Renal cortical epithelial cell (primary cell): ENCODE results near the gene ERAP2. TPM values are rescaled to one million over a fixed set of nuclear protein-coding genes. Genes with fewer than 3 reads are reported as not detected.
A peak's percentile ranks its signal among the peaks of the same experiment; 100 is the strongest.
"Not testable (repeated sequence)": the region's sequence is repeated elsewhere in the genome, so short reads cannot be mapped to it uniquely, and the experiment has no call there.

ENCODE experiments used
- DNase-seq: peaks from one replicate; pipeline ENCODE4 v3.0.0-alpha.2; 2011; ENCODE audit warnings: low read depth
- total RNA-seq: library from RNA; depleted of rRNA; stranded (reverse); fragments of >200 nt; gene quantifications from 2 replicates; pipeline ENCODE4 v1.2.3, GENCODE V29; 2014

Gene ERAP2
- total RNA-seq, 1 donor from 2014 or later = 6.4 TPM

DNA sequence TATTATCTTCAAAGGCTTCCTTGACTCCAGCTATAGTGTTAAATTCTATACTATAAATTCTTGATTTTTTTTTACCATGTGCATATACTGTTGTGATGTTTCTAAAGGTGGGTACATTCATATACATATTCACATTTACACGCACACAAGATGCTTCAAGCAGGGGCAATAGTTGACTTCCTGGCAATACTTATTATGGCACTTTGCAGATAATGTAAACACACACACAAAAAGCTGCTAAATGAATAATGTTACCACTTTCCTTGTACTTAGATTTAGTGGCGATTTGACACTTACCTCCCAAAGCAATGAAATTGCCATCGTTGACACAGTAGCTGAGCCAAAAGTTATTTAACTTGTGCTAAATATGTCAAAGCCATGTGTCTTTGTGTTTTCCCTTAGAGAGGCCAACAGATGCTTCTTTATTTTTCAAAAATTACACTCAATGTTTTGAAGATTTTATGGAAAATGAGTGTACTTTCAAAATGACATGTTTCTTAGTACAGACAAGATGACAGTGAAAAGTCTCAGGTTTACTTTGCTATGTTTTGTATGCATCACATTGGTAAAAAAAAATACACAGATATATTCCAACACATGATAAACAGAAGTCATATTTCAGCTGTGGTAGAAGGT, 12.2 kb upstream of the ERAP2 start:
- no peak for DNase-seq

DNA sequence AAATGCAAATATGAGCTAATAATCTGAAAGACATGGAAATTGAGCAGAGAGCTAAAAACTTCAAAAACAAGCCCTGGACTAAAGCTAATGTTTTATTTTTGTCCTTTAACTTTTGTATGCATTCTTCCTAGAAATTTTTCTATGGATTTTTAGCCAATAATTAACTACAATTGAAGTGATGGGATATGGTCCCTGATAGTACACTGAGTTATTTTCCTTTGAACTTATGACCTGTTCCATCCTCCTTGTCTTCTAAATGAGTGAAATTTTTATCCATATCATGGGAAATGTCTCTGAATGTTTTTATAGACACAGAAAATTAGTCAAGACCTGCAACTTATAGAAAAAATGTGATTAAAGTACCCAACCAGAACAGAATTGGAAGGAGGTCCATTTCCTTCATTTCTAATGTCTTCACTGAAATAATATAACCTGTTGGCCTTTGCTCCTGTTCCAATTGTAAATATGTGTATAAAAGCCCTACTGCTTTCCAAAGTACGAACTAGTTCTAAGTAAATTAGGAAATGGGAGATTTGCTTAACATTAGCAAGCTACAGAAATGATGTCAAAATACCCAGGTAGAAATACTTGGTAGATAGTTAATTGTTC, 11.3 kb upstream of the ERAP2 start:
- no peak for DNase-seq

DNA sequence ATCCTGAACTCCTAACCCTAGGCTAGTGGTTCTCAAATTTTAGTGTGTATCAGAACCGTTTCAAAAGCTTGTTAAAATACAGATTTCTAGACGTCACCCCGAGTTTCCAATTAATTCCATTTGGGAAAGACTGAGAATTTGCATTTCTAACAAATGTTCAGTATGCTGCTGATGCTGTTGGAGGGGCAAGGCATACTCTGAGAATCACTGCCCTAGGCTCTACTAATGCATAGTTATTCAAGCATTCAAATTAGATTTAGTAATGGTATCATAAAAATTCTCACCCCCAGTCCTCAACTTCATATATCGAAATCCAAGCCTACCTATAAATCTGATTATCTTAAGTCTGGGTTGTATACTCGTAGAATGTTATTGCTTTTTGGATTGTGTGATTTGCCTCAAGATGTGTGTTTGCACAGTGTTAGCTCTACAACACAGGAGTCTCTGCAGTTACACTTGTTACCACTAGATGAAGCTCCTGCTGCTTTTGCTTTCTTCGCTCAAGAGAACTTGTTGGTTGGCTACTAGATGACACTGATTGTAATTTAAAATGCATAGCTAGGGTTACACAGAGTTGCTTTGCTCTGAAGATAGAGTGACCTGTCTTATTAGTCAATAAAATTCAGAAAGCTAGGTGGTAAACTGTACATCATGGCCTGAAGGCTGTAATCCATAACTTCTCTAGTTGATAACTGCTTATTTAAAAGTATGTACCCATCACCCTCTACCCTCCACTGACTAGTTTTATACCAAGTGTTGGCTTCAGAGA, 7.5 kb upstream of the ERAP2 start:
- peak; percentile 82 for DNase-seq

DNA sequence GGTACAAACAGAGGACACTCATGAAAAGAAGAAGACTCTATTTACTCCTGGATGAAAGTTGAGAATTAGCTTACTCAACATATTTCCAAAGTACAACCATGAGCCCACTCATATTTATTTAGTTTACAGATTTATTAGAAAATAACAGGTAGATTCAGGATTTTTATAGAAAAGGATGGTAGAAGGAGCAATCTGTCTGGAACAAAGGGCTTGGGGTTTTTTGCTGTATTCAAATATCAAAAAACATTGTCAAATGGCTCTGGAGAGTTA, 7.0 kb upstream of the ERAP2 start:
- DNase-seq = no peak

DNA sequence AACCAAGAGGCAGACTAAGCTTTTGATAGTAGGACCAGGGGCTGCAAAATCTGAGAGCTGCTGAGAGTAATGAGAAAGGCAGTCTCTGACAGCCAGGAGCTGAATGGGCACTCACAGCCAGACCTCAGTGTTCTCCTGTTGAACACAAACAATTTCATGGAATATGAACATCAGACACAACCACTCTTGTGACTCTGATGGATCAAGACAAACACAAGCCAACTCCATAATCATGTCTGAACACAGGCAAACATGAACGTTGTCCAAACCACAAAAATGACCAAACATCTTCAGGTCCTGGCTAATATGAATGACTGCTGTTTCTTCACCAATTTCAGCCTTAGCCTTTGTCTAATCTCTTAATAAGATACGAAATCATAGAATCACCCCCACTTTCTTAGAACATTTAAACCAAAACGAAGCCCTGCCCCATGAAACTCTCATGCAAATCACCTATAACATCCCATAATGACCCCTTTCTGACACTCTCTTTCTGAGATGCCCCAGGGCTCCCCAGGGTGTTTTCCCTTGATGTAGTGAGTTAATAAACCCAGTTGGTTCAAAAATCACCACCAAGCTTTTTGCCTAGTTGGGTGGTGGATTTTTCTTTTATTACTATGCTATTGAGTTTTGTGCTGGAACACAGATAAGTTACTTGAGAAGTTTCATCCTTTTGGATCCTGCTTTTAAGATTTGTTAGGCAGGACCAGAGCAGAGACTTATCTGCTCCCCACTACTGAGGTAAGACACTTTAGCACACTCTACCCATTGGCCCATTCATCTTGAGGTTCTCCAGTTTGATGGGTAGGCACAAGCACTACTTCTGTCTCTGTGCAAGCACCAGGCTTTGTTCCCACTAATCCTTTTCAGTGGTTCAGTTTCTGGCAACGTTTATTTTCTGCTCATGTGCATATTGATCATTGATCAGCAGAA, 5.9 kb upstream of the ERAP2 start:
- no peak for DNase-seq

DNA sequence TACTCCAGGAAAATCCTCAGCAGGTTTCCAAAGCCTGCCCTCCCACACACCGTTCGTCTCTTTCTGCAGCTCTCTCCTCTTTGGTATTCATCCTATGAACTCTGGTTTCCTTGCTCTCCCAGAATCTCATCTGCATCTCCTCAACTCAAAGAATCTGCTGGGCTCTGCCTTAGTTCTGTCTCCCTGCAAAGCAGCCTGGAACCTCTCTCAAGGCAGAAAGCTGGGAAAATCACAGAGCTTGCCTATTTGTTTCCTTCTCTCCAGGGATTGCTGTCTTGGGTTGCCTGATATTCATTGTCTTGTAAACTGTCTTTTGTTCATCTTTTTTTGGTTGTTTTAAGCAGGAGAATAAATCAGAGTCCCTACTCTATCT, 5.3 kb upstream of the ERAP2 start:
- no peak for DNase-seq

DNA sequence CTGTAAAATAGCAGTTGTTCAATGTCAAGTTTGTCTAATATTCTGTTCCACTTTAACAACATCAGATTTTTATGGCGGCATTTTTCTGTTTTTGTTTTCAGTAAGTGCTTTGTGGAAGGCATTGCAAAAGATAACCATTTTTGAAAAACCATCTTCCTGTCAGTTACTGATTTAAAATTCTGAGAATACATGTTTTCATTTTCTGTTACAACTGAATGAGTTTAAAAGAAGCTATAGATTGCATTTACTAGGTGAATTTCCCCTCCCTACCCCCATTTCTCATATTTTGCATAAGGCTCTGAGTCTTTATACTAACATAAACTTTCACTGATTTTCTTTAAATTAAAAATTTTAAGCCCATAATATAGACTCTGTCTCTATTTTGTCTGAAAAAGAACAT, 4.6 kb upstream of the ERAP2 start:
- no peak for DNase-seq

DNA sequence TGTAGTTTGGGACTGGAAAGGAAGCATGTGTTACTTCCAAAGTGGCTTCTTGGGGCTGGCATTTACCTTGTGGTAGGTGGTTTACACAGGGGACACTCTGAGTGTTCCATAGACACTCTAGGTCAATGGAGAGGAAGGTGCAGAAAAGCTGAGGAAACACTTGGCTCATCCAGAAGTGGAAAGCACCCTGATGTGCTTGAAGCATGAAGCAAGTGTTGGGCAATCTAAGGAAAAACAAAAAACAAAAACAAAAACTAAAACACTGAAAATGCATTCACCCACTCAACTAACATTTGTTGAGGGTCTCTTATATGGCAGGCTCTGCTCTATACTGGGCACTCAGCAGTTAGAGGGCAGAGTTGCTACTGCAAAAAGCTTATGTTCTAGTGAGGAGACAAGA, 2.9 kb upstream of the ERAP2 start:
- DNase-seq = no peak

DNA sequence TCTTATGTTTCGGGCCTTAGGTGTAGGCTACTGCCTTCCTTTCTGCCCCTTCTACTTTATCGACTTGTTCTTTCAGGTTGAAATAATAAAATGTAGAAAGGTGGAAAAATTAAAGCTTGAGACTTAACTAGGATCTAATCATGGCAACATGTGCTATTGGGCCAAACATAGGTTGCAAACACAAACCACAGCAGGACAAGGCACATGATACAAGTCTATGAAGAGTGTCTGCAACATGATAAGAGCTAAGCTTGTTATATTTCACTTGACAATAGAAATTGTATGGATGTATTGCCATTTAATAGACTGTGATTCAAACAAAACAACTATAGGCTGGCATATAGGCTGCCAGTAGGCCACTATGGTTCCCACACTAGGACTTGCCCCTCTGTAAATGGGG, 1.7 kb upstream of the ERAP2 start:
- DNase-seq = no peak

DNA sequence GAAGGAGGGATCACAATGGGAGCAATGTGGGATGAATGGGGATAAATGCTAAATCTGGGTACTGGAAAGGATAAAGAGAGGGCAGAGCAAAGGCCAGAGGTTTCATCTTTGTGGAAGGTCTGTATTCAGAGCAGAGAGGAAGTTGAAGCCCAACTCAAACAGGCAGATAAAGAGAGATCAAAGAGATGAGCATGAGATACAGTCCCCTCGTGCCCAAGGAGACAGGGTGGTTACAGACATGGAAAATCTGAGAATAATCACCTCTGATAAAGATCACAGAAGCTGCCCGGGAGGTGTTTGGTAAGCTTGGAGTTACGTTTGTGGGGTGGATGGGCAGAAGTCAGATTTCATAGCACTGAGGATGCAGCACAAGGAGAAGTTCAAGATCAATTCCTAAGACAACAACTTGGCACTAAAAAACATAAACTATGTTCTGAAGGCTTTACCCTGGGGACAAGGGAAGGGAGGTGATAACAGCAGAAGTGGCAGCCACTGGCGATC, 459 bp upstream of the ERAP2 start:
- DNase-seq = no peak

DNA sequence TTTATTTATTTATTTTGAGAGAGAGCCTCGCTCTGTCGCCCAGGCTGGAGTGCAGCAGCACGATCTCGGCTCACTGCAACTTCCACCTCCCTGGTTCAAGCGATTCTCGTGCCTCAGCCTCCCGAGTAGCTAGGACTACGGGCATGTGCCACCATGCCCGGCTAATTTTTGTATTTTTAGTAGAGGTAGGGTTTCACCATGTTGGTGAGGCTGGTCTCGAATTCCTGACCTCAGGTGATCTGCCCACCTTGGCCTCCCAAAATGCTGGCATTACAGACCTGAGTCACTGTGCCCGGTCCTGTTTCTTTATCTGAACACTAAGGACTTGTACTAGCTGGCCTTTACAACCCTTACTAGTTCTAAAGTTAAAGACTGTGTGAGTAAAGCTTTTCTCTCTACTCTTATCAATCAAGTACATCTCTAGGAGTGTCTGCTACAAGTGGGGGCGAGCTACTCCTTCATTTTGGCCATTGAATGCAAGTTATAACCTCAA, 723 bp downstream of the ERAP2 start:
- not testable (repeated sequence) for DNase-seq

DNA sequence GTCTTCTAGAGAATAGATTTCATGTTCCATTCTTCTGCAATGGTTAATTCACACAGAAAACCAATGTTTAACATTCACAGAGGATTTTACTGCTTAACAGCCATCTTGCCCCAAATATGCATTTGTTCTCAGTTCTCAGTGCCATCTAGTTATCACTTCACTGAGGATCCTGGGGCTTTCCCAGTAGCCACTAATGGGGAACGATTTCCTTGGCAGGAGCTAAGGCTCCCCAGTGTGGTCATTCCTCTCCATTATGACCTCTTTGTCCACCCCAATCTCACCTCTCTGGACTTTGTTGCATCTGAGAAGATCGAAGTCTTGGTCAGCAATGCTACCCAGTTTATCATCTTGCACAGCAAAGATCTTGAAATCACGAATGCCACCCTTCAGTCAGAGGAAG, 3.4 kb downstream of the ERAP2 start:
- DNase-seq = no peak

DNA sequence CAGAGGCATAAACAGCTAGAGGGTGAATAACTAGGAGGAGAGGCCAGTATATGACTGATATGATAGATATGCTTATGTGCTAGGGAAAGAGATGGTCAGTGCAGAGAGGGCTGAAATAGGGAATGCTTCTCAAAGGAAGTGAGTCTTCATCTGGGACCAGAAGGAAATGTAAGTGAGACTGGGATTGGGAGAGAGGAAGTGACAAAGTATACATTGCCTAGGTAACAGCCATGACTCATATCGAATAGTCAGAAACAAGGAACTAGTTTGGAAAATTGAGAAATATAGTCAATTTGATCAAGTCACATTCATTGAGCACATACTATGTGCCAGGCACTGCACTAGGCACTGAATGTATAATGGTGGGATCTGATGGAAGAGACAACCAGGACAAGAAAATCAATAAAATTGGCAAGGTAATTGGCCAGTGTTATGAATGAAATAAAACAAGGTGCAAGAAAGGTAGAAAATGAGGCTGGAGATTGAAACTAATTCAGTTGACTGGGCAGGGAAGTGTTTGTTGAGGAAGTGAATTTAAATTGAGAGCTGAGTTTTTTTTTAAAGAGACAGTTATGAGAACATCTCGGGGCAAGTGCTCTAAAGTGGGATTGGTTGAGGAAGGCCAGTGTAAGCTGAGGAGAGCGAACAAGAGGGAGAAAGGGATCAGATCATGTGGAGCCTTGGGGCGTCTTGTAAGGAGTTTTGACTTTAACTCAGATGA, 4.3 kb downstream of the ERAP2 start:
- peak; percentile 67 for DNase-seq

DNA sequence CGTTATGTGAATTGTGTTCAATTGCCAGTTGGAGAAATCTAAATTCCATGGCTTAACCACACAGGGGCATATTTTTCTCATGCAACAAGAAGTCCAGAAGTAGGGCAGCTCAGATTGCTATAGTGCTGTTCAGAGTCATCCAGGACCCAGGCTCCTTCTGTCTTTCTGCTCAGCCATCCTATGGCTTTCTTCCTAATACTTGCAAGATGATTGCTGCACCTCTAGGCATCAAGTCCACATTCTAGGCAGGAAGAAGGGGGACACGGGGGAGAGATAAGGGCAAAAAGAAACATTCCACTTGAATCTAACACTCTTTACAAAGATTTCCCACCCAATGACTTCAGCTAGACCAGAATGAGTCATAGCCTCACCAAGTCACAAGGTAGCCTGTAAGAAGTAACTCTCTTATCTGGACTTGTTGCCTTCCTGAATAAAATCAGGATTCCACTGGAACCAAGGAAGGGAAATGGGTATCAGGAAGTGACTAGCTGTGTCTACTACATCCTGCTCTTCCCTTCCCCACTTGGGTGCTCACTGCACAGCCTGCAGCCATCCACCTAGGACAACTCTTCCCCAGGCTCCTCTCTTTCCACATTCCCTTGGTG, 5.3 kb downstream of the ERAP2 start:
- DNase-seq = peak; percentile 87

DNA sequence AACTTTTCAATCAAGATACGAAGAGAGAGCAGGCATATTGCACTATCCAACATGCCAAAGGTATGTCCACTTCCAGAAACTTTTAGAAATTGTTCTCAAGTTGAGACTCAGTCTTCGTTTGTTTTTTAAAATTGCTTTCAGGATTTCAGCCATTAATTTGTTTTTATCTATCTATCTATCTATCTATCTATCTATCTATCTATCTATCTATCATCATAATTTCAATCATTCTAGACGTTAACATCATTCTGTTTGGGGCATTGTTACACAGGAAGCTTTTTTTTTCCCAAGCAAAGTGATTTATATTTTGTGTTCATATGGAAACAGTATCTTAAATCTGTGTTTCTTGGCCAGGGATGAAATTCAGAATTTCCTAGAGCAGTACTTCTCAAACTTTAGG, 7.6 kb downstream of the ERAP2 start:
- no peak for DNase-seq

DNA sequence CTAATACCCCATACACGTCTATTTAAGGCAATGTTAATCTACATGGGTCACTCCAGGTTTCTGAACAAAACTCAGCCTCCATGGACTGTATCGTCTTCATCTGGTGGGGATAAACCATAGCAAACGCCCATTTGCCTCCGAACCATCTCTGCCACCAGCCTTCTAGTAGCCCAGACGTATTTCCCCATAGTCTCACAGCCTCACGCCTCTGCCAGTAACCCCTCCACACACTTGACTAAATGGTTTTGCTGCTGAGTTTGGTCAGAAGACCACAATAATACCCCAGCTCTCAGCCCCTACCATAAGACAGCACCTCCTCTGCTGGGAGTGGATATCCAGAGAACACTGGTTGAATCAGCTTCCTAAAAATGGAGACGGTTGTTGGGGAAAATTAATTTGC, 8.7 kb downstream of the ERAP2 start:
- DNase-seq = no peak

DNA sequence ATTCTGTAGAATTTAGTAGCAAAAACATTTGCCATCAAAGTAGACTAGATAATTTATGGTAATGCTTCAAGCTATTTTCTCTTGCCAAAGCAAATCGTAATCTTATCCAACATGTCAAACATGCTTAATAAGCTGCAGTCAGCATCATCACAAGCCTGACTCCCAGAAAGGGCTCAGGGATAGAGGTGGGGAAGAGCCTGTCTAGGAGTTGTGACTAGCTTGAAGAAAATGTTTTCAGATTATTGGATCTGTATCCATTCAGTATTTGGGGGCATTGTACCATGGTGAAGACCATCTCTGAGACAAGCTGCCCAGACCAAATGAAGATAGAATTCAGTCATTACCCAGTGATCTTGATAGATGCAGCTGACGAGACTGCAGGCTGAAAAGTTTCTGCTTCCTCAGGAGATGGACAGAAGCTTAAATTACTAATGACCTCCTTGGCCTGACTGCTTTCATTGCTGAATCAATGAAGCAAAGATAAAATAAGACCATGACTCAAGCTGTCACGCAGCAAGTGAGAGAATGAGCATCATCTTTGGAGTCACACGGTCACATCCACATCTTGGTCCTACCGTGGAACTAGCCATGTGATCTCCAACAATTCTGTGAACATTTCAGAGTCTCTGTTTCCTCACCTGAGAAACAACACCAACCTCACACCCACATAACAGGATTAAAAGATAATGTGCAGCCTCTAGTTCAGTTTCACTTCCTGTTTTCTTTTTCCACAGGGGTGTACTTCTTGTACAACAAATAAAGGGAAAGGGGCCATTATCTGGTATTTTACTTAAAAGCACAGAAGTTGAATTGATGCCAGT, 9.4 kb downstream of the ERAP2 start:
- peak; percentile 59 for DNase-seq

DNA sequence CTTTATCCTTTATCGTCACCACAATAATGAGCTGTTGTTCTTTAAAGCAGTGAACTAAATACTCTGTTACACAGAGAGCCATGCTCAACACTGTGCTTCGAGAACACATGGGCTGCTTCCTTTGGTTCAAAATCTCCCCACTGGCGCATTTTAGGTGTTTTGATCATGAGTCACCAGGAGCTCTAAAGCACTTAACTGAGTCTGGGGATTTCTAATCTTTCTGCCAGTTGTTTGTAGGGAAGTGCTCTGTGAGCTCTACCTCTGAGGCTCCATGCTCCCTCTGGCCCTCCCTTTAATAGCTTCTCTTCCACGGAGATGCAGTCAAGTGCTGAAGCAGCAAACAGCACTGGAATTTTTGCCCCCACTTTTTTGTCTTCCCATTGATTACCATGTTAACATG, 17.0 kb downstream of the ERAP2 start:
- DNase-seq = peak; percentile 96

DNA sequence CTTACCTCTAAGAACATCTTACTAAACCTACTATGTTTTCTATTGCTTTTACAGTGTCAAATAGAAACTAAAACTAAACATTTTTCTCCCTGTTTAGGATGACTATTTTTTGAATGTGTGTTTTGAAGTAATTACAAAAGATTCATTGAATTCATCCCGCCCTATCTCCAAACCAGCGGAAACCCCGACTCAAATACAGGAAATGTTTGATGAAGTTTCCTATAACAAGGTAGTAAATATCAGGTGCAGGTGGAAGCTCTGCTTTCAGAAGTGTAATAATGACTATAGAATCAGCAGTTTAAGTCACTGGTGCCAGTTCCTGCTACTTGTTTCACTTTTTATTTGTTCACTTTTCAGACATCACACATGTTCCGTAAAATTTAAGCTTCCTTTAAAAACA, 20.0 kb downstream of the ERAP2 start:
- DNase-seq = no peak

DNA sequence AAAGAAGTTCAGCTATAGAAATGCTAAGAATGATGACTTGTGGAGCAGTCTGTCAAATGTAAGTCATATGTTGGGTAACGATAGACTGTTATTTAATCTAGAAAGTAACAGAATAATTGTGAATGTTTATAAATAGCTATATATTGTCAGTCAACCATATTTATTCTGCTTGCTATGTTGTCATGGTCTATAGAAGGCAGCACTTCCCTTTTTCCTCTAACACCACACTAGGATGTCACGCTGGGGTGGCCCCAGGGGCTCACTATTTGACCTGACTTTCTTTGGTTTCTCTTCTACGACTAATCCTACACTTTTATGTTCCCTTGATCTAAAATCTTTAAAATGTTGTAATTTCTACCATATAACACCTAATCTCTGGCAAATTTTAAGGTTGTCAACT, 20.5 kb downstream of the ERAP2 start:
- DNase-seq = no peak
